Activated CD8-positive, alpha-beta T cell treated with anti-CD3 and anti-CD28 coated beads for 36 hours (primary cell): Measurements from ENCODE around the gene FMO5. TPM values are rescaled to one million over a fixed set of nuclear protein-coding genes. Genes with fewer than 3 reads are reported as not detected.
A peak's percentile ranks its signal among the peaks of the same experiment; 100 is the strongest.
"Not testable (repeated sequence)": the region's sequence is repeated elsewhere in the genome, so short reads cannot be mapped to it uniquely, and the experiment has no call there.

Source experiments
- ATAC-seq: fragments of 200-7000 bp; cut with Tn5 transposase; one replicate; pipeline ENCODE4 v1.10.0; 2021; ENCODE audit warnings: mild to moderate bottlenecking, moderate library complexity
- CTCF ChIA-PET: fragments of 350-600 bp; sonication (Branson Sonifier 250); formaldehyde crosslinking; loops from one replicate; lab custom pipeline; 2021; ENCODE audit warnings: antibody characterized with exemption; lab: Charles Lee
- POLR2A ChIA-PET: fragments of 350-600 bp; sonication (Branson Sonifier 250); formaldehyde crosslinking; loops from one replicate; lab custom pipeline; 2021; ENCODE audit warnings: antibody characterized with exemption; lab: Charles Lee
- DNase-seq: peaks from one replicate; pipeline ENCODE4 v3.0.0-alpha.2; 2020
- H3K27ac Mint-ChIP-seq: one replicate; pipeline ENCODE4 v1.8.0; 2021; ENCODE audit warnings: mild to moderate bottlenecking, mixed read lengths
- H3K27me3 Mint-ChIP-seq: one replicate; pipeline ENCODE4 v1.8.0; 2021; ENCODE audit warnings: mixed read lengths
- H3K36me3 Mint-ChIP-seq: one replicate; pipeline ENCODE4 v1.8.0; 2021; ENCODE audit warnings: low read depth, mixed read lengths
- H3K4me1 Mint-ChIP-seq: one replicate; pipeline ENCODE4 v1.8.0; 2021; ENCODE audit warnings: low read depth, mixed read lengths
- H3K4me3 Mint-ChIP-seq: one replicate; pipeline ENCODE4 v1.8.0; 2021; ENCODE audit warnings: mild to moderate bottlenecking, moderate library complexity, mixed read lengths
- H3K9me3 Mint-ChIP-seq: one replicate; pipeline ENCODE4 v1.8.0; 2021; ENCODE audit warnings: mixed read lengths
- intact Hi-C: fragments of 100-400 bp; cut with micrococcal nuclease; formaldehyde crosslinking; loops from one replicate; pipeline ENCODE4 v1.10.0; 2022
- total RNA-seq, 2 experiments: library from RNA; stranded (reverse); gene quantifications; one replicate each; pipeline ENCODE4 v1.2.3, GENCODE V29; 2021
- TF ChIP-seq, protein P1 (sequence below): fragments of 200-600 bp; IDR thresholded peaks from one replicate; pipeline ENCODE4 v1.8.0; 2022; ENCODE audit warnings: antibody characterized with exemption, mild to moderate bottlenecking

FMO5 gene
- total RNA-seq, 2 experiments from 2014 or later: 0.16 TPM; not detected in 1

DNA sequence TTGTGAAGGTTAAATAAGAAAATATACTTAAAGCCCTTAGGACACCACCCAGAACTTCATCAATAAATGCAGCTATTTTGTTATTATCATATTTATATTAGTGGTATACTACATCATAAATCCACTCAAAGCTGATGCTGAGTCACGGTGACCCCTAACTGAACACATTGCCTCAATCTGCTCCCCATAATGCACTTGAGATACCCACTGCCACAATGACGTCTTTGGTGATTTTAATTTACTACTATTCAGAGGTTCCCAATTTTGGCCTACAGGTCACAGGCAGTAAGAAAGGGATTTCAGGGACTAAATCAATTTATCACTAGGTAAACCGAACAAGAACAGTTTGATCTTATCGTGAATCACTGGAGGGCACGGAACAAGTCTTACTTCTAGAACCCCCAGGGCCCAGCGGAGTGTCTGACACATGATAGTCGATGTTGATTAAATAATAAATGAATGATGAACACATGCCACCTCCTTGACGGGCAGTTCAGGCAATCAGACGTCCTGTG is 16.9 kb upstream of the FMO5 start:
- ChIA-PET CTCF (interaction anchor here (0.6 to 5.1 kb wide), 16 partner anchors 9 to 276 kb away, joined by 3 to 80 read pairs (median 4); partner anchors contain the start of genes FMO5 and PRKAB2), POLR2A (interaction anchor here (1.1 to 3.5 kb wide), 4 partner anchors 11 to 157 kb away, joined by 3 to 47 read pairs (median 9); no protein-coding TSS in a partner anchor)
- Mint-ChIP-seq H3K4me1 (peaks cover 33% of the 10 kb centered on the region), H3K36me3 (peaks cover 19% of the 10 kb centered on the region), H3K9me3 (no peaks in the 10 kb centered on the region), H3K4me3 (peak overlapping the region; percentile 76), H3K27me3 (no peaks in the 10 kb centered on the region), H3K27ac (peak overlapping the region; percentile 84)
- ATAC-seq (no peak), DNase-seq (no peak)
- TF ChIP-seq, protein P1, sequence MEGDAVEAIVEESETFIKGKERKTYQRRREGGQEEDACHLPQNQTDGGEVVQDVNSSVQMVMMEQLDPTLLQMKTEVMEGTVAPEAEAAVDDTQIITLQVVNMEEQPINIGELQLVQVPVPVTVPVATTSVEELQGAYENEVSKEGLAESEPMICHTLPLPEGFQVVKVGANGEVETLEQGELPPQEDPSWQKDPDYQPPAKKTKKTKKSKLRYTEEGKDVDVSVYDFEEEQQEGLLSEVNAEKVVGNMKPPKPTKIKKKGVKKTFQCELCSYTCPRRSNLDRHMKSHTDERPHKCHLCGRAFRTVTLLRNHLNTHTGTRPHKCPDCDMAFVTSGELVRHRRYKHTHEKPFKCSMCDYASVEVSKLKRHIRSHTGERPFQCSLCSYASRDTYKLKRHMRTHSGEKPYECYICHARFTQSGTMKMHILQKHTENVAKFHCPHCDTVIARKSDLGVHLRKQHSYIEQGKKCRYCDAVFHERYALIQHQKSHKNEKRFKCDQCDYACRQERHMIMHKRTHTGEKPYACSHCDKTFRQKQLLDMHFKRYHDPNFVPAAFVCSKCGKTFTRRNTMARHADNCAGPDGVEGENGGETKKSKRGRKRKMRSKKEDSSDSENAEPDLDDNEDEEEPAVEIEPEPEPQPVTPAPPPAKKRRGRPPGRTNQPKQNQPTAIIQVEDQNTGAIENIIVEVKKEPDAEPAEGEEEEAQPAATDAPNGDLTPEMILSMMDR: no peak
- intact Hi-C loops: loop anchor here (2.0 to 10.0 kb wide), 2 partner anchors 69 to 157 kb away; partner anchors contain the start of gene PRKAB2

DNA sequence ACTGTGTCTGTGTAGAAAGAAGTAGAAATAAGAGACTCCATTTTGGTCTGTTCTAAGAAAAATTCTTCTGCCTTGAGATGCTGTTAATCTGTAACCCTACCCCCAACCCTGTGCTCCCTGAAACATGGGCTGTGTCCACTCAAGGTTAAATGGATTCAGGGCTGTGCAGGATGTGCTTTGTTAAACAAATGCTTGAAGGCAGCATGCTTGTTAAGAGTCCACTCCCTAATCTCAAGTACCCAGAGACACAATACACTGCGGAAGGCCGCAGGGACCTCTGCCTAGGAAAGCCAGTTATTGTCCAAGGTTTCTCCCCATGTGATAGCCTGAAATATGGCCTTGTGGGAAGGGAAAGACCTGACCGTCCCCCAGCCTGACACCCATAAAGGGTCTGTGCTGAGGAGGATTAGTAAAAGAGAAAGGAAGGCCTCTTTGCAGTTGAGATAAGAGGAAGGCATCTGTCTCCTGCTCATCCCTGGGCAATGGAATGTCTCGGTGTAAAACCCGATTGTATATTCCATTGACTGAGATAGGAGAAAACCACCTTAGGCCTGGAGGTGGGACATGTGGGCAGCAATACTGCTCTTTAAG is 15.1 kb upstream of the FMO5 start:
- H3K36me3 Mint-ChIP-seq: not testable (repeated sequence)
- CTCF ChIA-PET: interaction anchor here (0.9 kb wide), 1 partner anchor 71 kb away, joined by 3 read pairs; no protein-coding TSS in a partner anchor

DNA sequence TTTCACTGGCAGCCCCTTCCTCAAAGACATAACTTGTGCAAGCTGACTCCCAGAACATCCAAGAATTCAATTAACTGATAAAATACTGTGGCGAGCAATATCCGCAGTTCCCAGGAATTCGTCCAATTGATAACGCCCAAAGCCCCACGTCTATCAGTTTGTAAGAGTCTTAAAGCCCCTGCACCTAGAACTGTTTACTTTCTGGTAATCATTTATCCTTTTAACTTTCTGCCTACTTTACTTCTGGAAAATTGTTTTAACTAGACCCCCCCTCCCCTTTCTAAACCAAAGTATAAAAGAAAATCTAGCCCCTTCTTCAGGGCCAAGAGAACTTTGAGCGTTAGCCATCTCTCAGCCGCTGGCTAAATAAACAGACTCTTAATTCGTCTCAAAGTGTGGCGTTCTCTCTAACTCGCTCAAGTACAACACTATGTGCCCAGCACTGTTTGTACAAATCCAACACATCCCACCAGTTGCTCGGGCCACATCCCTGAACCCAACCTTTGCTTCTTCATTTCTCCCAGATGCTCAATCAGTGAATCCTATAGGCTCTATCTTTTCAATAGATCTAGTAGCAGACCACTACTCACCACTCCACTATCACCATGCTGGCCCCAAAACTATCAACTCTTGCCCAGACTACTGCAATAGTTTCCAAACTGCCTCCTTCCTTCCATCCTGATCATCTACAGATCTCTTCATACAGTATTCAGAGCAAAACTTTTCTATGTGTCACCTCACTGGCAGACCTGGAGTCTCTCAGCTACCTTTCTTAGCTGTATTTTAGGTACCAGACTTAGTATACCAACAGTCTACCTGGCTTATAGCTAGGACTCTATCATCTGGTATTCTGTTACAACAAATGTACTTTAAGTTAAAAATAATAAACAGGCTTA is 14.0 kb upstream of the FMO5 start:
- no peak overlapping the region for H3K27ac Mint-ChIP-seq
- POLR2A ChIA-PET: interaction anchor here (0.6 kb wide), 1 partner anchor 155 kb away, joined by 3 read pairs; no protein-coding TSS in a partner anchor
- CTCF ChIA-PET: interaction anchor here (0.9 to 1.3 kb wide), 2 partner anchors 70 to 71 kb away, joined by 3 read pairs; no protein-coding TSS in a partner anchor
- H3K27me3 Mint-ChIP-seq: no peaks in the 10 kb centered on the region
- no peaks in the 10 kb centered on the region for H3K9me3 Mint-ChIP-seq
- H3K4me1 Mint-ChIP-seq: peaks cover 8% of the 10 kb centered on the region
- no peak for ATAC-seq
- TF ChIP-seq, protein P1: no peak
- no peak overlapping the region for H3K4me3 Mint-ChIP-seq
- intact Hi-C loops: no loop called here
- no peak for DNase-seq
- peaks cover 4% of the 10 kb centered on the region for H3K36me3 Mint-ChIP-seq

More for the DNA sequence above, 15.1 kb upstream of the FMO5 start:
- H3K4me3 Mint-ChIP-seq, POLR2A ChIA-PET, DNase-seq, H3K9me3 Mint-ChIP-seq, H3K27ac Mint-ChIP-seq, ATAC-seq, H3K27me3 Mint-ChIP-seq: not testable (repeated sequence)
- intact Hi-C loops: loop anchor here (10.0 kb wide), 1 partner anchor 155 kb away; no protein-coding TSS in a partner anchor
- H3K4me1 Mint-ChIP-seq: peaks cover 16% of the 10 kb centered on the region

DNA sequence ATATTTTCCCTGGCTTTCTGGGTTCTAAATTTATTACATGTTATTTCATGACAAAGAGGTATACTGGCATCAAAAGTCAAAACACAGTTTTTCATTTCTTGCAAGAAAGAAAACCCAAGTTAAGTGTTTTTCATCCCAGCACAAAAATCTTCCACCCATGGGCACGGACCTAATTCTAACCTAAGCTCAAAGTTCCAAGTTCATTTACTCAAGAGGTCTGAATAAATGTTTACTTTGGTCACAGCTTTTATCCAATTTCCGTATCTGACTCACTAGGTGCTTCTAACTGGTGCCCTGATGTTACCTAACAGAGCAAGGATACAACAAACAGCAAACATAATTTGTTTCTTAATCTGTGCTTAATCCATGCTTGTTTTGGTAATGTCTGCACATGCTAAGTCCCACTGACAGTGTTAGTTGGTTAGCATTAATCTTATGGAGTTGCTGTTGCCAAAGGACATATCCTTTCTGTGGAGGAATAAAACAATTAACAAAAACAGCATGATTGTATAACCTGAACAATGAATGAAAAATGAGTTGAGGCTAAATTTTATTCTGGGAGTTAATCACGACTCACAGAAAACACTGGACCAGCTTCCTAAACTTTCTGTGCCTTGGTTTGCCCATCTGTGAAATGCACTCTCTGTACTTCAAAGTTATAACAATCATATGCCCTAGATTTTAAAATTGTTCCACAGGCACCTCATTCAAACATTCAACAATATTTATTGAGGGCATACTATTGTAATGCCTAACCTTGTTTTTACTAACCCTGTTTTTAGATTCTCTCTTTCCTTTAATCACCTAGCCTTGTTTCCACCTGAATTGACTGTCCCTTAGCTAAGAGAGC is 13.1 kb upstream of the FMO5 start:
- ChIA-PET POLR2A (no interaction called here), CTCF (interaction anchor here (1.3 to 1.4 kb wide), 2 partner anchors 65 to 70 kb away, joined by 3 to 4 read pairs; no protein-coding TSS in a partner anchor)
- no peaks in the 10 kb centered on the region for H3K27me3 Mint-ChIP-seq
- TF ChIP-seq, protein P1: no peak
- no peaks in the 10 kb centered on the region for H3K36me3 Mint-ChIP-seq
- DNase-seq (no peak), ATAC-seq (no peak)
- H3K4me3 Mint-ChIP-seq: no peak overlapping the region
- H3K4me1 Mint-ChIP-seq: peaks cover 4% of the 10 kb centered on the region
- intact Hi-C loops: no loop called here
- no peak overlapping the region for H3K27ac Mint-ChIP-seq
- no peaks in the 10 kb centered on the region for H3K9me3 Mint-ChIP-seq
